Measurements from ENCODE around the gene CTLA4.

Gene CTLA4

GRCh38 chr2:203867561-203868200 lies at the start of gene CTLA4:
CTLA4 (plus strand) TSS chr2:203867771; CDS start chr2:203867943, 172 bp downstream.
- Histone ChIP-seq H4K20me1 (ENCODE audit: insufficient read depth, low read length) (no peaks in the 10 kb centered on the region), H3K36me3 (replicated peaks; ENCODE audit: low read depth, low read length) (no peaks in the 10 kb centered on the region), H3K9me3 (ENCODE audit: insufficient read depth, low read length) (no peaks in the 10 kb centered on the region), H3K4me2 (ENCODE audit: low read length) (no peak within 1 kb of the TSS), H3K27ac (ENCODE audit: low read length) (no peak within 1 kb of the TSS), H3K27me3 (ENCODE audit: low read depth, low read length) (peaks cover 17% of the 10 kb centered on the region), H3K4me3 (ENCODE audit: low read length) (no peak within 1 kb of the TSS), H3K4me1 (ENCODE audit: low read length) (peaks cover 36% of the 10 kb centered on the region), H3K9ac (ENCODE audit: low read length) (no peak within 1 kb of the TSS), H2AFZ (ENCODE audit: low read depth, low read length) (no peak within 1 kb of the TSS), H3K79me2 (ENCODE audit: low read length) (no peaks in the 10 kb centered on the region)
- TF ChIP-seq CTCF (IDR thresholded peaks at IDR 0.05; ENCODE audit: low read depth, low read length): no peak
- TF ChIP-seq EZH2phosphoT487 (IDR thresholded peaks at IDR 0.05; ENCODE audit: low read depth): no peak

- Histone ChIP-seq H3K4me3 (ENCODE audit: low read length) (no peak overlapping the region), H3K4me1 (ENCODE audit: low read length) (peaks cover 33% of the 10 kb centered on the region), H3K79me2 (ENCODE audit: low read length) (no peaks in the 10 kb centered on the region), H3K4me2 (ENCODE audit: low read length) (no peak overlapping the region), H2AFZ (ENCODE audit: low read depth, low read length) (no peak overlapping the region), H4K20me1 (ENCODE audit: insufficient read depth, low read length) (0 out of 2 replicates have a peak, but pooled peaks cover 2% of the 10 kb centered on the region), H3K36me3 (replicated peaks; ENCODE audit: low read depth, low read length) (no peaks in the 10 kb centered on the region), H3K27ac (ENCODE audit: low read length) (no peak overlapping the region), H3K27me3 (ENCODE audit: low read depth, low read length) (peaks cover 86% of the 10 kb centered on the region), H3K9ac (ENCODE audit: low read length) (no peak overlapping the region), H3K9me3 (ENCODE audit: insufficient read depth, low read length) (no peaks in the 10 kb centered on the region)
- no peak for TF ChIP-seq EZH2phosphoT487 (IDR thresholded peaks at IDR 0.05; ENCODE audit: low read depth)
- TF ChIP-seq CTCF (IDR thresholded peaks at IDR 0.05; ENCODE audit: low read depth, low read length): no peak
Measured at GRCh38 chr2:203818656-203819055, 48.9 kb upstream of the CTLA4 start.

GRCh38 chr2:203819434-203820133 lies 48.0 kb upstream of the CTLA4 start:
- H3K9ac ChIP-seq (ENCODE audit: low read length): no peak overlapping the region

More at GRCh38 chr2:203819434-203820133, 48.0 kb upstream of the CTLA4 start:
- Histone ChIP-seq H3K9me3 (ENCODE audit: insufficient read depth, low read length) (no peaks in the 10 kb centered on the region), H3K27me3 (ENCODE audit: low read depth, low read length) (peaks cover 87% of the 10 kb centered on the region), H3K4me3 (ENCODE audit: low read length) (no peak overlapping the region), H3K79me2 (ENCODE audit: low read length) (no peaks in the 10 kb centered on the region), H3K36me3 (replicated peaks; ENCODE audit: low read depth, low read length) (no peaks in the 10 kb centered on the region), H3K4me1 (ENCODE audit: low read length) (peaks cover 33% of the 10 kb centered on the region), H2AFZ (ENCODE audit: low read depth, low read length) (no peak overlapping the region), H3K27ac (ENCODE audit: low read length) (no peak overlapping the region), H3K4me2 (ENCODE audit: low read length) (no peak overlapping the region), H4K20me1 (ENCODE audit: insufficient read depth, low read length) (0 out of 2 replicates have a peak, but pooled peaks cover 2% of the 10 kb centered on the region)
- TF ChIP-seq EZH2phosphoT487 (IDR thresholded peaks at IDR 0.05; ENCODE audit: low read depth) (no peak), CTCF (IDR thresholded peaks at IDR 0.05; ENCODE audit: low read depth, low read length) (no peak)
